GM06990 (cell line): ENCODE measurements around the gene SHISAL2A.

Experiments used
- DNase-seq: peaks from one replicate; pipeline ENCODE4 v3.0.0-alpha.2; 2011; ENCODE audit not compliant: insufficient read length; ENCODE audit errors: extremely low read depth
- H3K27me3 ChIP-seq: replicated peaks from 2 replicates; pipeline ENCODE4 v1.6.0; 2011; ENCODE audit warnings: low read length; ENCODE audit not compliant: control insufficient read depth, insufficient read depth
- H3K36me3 ChIP-seq: 2 replicates; pipeline ENCODE4 v1.5.1; 2011; ENCODE audit warnings: low read length; ENCODE audit not compliant: control insufficient read depth, insufficient read depth
- H3K4me3 ChIP-seq: replicated peaks from 2 replicates; pipeline ENCODE4 v1.5.1; 2011; ENCODE audit warnings: low read depth, mild to moderate bottlenecking, control low read depth, low read length
- TF ChIP-seq, protein P1 (sequence below): IDR thresholded peaks from 2 replicates; pipeline ENCODE4 v1.5.1; 2011; ENCODE audit warnings: low read length, control low read depth, mild to moderate bottlenecking, inconsistent platforms; ENCODE audit not compliant: insufficient read depth, poor library complexity, severe bottlenecking

The SHISAL2A gene

DNA sequence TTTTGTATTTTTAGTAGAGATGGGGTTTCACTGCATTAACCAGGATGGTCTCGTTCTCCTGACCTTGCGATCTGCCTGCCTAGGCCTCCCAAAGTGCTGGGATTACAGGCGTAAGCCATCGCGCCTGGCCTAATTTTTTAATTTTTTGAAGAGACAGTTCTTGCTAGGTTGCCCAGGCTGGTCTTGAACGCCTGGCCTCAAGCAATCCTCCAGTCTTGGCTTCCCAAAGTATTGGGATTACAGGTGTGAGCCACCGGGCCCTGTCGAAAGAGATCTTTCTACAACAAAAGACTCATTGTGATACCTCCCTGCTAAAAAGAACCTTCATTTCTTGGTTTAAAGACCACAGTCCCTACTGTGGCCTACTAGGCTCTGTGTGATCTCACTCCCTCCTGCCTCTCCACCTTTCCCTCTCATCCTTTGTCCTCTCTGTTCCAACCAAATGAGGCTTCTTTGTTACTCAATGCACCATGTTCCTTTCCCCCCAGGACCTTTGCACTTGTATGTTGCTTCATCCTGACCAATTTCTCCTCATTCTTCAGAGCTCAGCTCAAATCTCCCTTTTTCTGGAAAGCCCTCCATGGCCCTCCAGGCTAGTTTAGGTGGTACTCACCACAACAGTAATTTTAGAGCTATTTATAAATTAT is 32.3 kb upstream of the SHISAL2A start:
- Histone ChIP-seq H3K27me3 (no peaks in the 10 kb centered on the region), H3K36me3 (no peaks in the 10 kb centered on the region), H3K4me3 (no peak overlapping the region)
- no peak for DNase-seq
- TF ChIP-seq, protein P1, sequence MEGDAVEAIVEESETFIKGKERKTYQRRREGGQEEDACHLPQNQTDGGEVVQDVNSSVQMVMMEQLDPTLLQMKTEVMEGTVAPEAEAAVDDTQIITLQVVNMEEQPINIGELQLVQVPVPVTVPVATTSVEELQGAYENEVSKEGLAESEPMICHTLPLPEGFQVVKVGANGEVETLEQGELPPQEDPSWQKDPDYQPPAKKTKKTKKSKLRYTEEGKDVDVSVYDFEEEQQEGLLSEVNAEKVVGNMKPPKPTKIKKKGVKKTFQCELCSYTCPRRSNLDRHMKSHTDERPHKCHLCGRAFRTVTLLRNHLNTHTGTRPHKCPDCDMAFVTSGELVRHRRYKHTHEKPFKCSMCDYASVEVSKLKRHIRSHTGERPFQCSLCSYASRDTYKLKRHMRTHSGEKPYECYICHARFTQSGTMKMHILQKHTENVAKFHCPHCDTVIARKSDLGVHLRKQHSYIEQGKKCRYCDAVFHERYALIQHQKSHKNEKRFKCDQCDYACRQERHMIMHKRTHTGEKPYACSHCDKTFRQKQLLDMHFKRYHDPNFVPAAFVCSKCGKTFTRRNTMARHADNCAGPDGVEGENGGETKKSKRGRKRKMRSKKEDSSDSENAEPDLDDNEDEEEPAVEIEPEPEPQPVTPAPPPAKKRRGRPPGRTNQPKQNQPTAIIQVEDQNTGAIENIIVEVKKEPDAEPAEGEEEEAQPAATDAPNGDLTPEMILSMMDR = no peak

DNA sequence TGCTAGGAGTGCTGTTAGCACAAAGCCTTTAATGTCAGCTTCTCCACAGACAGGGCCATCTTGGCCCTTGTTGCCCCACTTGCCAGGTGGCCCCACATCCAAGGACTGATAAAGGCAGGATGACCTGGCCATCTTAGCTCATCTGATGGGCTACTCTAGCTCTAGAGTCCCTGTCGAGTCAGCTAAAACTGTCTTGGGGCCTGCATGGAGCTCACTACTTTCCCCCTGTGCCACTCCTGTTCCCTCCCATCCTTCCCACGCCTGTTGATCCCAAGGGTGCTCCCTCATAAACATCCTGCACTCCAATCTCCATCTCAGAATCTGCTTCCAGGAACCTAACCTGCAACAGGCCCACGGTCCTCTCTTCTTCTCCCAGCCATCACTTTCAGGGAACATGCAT is 31.4 kb upstream of the SHISAL2A start:
- Histone ChIP-seq H3K27me3 (no peaks in the 10 kb centered on the region), H3K4me3 (peak overlapping the region; percentile 63)
- no peak for DNase-seq

DNA sequence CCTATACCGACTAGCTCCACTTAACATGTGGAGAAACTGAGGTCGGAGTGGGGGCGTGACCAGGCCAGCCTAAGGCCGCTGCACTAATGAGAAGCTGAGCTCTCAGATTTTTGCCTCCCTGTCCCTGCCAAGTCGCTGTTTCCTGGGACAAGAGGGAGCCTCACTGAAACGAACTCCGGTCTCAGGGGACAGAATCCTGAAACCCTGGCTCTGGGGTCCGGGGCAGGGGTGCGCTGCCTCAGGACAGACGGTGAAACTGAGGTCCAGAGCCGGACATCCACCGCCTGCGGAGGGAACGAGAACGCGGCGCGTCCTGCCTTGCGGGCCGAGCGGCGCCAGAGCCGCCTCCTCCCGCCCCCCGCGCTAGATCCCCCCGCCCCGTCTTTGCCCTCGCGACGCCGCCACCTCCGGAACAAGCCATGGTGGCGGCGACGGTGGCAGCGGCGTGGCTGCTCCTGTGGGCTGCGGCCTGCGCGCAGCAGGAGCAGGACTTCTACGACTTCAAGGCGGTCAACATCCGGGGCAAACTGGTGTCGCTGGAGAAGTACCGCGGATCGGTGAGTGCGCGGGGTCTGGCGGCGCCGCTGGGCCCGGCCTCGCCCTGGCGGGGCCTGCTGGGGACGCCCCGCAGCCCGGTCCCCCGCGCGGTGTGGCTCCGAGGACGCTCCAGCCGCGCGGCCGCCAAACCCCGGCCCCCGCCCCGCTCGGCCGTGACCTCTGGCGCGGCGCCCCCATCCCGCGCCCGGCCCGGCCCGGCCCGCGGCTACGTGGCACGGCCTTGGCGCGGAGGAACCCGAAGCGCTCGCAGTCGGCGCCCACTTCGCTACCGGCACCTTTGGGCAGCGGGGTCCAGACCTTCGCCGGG is 30.7 kb upstream of the SHISAL2A start, which contains the start of gene GPX7:
GPX7 (plus strand) TSS at position 381 of the 865 bp plus-strand sequence; CDS start at position 420, 39 bp downstream.
- peak within 1 kb of the TSS; percentile 63 for H3K4me3 ChIP-seq
- TF ChIP-seq, protein P1 = no peak
- H3K27me3 ChIP-seq = no peaks in the 10 kb centered on the region
- peak; percentile 59 for DNase-seq
- peaks cover 1% of the 10 kb centered on the region for H3K36me3 ChIP-seq

More for the DNA sequence above, 31.4 kb upstream of the SHISAL2A start:
- TF ChIP-seq, protein P1 = no peak
- H3K36me3 ChIP-seq = peaks cover 1% of the 10 kb centered on the region; the same call in 1 of the 2 replicates

DNA sequence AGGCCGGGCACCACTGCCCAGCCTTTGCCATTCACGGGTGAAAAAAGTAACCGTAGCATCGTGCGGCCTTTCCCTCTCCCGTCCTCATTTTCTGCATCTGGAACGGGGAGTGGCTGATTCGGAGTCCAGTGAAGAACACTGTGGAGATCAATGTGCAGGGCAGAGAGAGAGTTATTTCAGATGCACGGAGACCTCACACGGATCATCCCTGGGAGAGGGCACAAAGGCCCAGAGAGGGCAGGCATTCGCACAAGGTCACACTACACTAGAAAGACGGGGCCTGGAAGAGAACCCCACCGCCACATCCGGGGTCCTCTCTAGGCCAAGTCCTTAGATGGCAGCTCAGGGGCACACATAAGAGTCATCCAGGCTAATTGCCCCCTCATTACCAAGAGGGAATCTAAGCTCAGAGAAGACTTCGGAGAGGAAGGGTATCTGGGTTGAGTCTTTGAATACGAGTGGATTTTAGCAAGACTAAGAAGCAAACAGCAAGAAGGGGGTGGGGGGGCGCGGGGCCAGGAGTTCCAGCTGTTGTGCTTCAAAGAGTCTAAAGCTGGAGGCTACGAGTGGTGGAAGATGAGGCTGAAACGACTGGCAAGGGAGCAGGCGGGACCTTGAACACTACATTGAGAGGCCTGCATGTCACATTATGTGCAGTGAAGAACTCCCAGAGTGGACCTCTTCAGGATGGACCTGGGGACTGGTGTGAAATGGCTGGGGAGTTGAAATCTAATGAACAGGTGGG is 29.9 kb upstream of the SHISAL2A start:
- H3K4me3 ChIP-seq = peak overlapping the region; percentile 63
- TF ChIP-seq, protein P1 = no peak
- H3K36me3 ChIP-seq = peaks cover 4% of the 10 kb centered on the region
- no peak for DNase-seq
- H3K27me3 ChIP-seq = no peaks in the 10 kb centered on the region

DNA sequence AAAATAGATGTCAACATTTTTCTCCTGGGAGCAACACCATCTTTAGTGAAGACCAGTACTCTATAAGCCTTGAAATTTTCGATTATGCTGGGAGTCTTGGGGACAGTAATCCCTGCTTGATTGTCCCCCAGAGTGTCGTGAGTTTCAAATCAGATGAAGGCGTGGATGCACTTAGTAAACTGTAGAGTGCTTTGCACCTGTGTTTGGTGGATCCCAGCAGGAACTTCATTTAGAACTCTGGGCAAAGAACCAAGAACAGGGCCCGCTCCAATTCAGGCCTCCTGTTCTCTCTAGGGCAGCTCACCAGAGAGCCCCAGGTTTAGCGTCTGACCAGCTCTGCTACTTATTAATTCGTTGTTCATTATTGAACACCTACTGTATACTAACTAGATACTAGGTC is 29.3 kb upstream of the SHISAL2A start:
- H3K4me3 ChIP-seq = peak overlapping the region; percentile 63
- no peaks in the 10 kb centered on the region for H3K27me3 ChIP-seq
- TF ChIP-seq, protein P1 = no peak
- H3K36me3 ChIP-seq = peaks cover 7% of the 10 kb centered on the region
- DNase-seq = no peak
